ENCODE data around the gene ERBB2.

DNA sequence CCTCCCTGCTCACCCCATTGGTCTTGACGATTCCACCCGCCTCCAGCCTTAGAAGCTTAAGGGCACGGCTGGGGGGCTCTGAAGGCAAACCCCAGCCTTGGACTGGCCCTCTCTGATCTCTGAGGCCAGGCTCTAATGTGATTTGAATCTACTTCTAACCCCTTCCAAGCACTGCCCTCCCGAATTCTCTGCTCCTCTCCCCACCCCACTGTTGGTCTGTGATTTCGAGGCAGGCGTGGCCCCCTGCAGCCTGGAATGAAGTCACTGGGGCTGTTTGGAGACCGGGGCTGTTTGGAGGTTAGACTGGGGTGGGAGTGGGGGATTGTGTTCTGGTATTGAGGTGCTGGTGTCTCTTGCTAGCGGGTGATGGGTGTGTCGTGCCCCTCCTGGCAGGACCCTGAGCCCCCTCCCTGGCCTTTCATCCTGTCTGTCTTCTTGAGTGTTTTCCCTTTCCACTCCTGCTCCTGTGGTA is 40.1 kb downstream of the ERBB2 start:
- TF ChIP-seq, protein P1, sequence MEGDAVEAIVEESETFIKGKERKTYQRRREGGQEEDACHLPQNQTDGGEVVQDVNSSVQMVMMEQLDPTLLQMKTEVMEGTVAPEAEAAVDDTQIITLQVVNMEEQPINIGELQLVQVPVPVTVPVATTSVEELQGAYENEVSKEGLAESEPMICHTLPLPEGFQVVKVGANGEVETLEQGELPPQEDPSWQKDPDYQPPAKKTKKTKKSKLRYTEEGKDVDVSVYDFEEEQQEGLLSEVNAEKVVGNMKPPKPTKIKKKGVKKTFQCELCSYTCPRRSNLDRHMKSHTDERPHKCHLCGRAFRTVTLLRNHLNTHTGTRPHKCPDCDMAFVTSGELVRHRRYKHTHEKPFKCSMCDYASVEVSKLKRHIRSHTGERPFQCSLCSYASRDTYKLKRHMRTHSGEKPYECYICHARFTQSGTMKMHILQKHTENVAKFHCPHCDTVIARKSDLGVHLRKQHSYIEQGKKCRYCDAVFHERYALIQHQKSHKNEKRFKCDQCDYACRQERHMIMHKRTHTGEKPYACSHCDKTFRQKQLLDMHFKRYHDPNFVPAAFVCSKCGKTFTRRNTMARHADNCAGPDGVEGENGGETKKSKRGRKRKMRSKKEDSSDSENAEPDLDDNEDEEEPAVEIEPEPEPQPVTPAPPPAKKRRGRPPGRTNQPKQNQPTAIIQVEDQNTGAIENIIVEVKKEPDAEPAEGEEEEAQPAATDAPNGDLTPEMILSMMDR (IDR thresholded peaks at IDR 0.05) = no peak
- no peak for TF ChIP-seq POLR2A (IDR thresholded peaks at IDR 0.05)
